Stimulated activated CD8-positive, alpha-beta memory T cell treated with anti-CD3 and anti-CD28 coated beads, Interleukin-12 subunit alpha, Interleukin-12 subunit beta, amount 100 ng/mL, for 24 hours (primary cell): Measurements from ENCODE around the gene ABLIM1.

Source experiments
- DNase-seq: peaks from one replicate; pipeline ENCODE4 v3.0.0-alpha.2; 2020; ENCODE audit errors: extremely low read depth

The ABLIM1 gene

DNA sequence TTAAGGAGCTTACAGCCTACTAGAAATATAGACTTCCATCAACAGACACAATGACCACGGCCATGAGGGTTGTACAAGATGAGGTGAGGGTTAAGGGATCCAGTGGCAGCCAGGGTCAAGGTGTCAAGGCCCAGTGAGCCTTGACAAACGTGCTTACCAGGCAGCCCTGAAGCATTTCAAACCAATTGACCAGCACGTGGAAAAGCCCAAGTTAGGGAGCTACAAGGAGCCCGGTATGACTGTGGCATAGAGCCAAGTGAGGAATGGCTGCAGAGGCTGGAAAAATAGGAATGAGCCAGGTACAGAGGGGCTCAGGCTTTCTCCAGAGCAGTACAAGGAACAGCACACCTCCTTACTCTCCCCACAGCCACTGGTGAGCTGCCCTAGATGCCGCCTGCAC is 266.5 kb downstream of the ABLIM1 start:
- DNase-seq = no peak

DNA sequence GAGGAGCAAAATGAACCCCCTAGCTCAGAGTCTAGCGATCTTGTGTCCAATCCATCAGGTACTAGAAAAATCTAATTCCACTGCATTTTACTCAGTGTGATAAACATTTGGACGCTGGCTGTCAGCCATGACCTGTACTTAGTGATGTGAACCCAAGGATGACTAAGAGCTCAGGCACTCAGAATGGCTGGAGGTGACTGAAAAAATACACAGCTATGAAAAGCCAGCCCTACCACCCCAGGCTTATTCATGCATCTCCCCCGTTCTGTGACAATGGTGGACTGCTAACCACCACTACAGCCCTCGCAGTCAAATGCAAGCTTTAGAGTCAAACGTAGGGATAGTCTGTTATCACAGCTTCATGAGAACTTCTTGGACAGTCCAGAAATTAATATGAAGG is 268.6 kb downstream of the ABLIM1 start:
- DNase-seq = no peak

DNA sequence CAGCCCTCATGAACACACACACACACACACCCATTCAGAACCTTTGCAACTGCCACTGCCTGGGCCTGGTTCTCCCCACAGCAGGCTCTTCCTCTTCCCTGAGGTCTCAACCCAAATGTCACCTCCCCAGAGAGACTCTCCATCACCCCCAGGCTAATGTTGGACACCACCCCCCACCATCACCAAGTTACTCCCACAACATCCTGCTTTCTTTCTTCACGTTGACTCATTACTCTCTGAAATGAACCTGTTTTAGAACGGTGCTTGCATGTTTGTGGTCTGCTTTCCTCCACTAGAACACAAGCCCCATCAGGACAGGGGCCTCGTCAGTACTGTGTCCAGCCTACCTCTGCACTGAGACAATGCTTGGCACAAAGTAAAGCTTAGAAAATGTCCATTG is 269.8 kb downstream of the ABLIM1 start:
- DNase-seq = no peak

DNA sequence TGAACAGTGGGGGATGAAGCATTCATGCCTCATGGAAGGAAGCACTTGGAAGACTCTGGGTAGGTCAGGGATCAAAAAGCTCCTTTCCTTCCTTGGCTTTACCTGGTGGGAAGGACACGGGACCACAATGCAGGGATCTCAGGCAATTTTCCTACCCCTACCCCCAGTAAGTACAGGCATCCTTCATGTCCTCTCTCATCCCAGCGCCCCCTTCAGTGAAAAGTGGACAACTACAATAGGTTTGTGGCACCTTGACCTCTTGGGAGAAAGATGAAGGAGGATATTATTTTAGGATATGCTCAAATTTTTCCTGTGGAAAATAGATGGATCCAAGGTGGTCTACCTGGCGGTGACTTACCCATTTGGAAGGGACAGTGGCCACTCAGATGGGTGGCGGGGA is 270.3 kb downstream of the ABLIM1 start:
- DNase-seq = no peak

DNA sequence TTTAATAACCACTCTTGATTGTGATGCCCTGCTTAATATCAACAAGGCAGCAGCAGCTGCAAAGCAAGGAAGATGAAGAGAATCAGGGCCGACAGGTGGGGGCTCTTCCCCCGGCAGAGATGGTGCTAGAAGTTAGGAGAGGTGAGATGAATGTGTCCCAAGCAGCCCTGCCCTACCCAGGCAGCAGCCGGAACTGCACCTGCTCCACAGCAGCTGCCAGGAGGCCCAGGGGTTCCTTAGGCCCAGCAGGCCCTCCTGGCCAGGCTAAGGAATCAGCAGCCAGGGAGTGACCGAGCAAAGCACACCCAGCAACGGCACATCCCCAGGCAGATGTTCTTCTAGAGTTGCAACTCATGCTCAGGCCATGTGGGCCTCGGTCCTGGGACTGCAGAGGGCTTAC is 271.6 kb downstream of the ABLIM1 start:
- no peak for DNase-seq

DNA sequence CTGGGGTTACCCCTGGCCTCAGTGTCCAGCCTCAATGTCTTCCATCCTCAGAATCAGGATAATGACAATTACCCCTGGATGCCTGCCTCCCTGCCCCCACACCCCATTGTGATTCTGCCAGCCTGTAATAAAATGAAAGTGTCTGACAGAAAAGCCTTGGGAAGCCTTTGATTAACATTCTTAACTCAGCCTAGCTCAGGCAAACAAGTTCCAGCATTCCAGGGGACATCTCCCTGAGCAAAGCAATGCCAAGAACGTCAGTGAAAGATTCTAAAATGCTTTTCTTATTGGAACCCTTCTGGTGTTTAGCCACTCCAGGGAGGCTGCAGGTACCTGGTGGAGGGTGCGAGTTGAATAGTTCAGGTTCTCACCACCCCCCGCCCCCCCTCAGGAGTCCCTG is 272.5 kb downstream of the ABLIM1 start:
- DNase-seq = no peak

DNA sequence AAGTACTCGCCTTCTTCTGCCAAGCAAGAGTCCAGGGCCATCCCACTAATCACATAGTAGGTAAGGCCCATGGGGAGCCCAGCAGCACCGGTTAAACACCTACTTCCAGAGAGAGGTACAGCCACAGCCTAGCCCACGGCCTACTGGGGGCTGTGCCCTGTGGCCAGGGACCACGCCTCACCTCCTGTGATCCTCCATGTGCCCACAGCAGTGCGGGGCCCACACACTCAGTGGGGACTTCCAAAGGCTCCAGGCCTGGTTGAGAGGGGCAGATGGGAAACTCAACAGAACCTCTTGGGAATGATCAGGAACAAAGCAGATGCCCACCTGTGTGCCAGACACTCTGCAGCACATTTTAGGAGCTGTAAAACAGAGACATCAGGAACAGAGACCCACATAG is 273.5 kb downstream of the ABLIM1 start:
- DNase-seq = no peak

DNA sequence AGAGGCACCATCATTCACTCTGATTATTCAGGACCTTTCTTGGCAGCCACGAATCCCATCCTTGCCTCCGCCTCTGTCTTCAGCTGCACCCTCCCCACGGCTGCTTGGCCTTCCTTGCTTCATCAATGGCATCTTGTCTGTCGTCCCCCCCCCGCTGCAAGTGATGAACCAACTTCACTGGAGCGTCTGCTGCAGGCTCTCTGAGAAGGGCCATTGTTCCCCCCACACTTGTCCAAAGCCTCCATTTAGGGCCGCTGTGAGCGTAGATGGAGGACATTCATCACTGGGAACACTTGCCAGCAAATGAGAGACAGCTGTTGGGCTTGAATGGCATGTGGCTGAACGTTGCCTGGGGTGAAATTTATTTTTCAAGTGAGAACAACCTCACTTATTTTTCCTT is 273.9 kb downstream of the ABLIM1 start:
- no peak for DNase-seq
